GM08714 (cell line): Measurements from ENCODE around the gene HNRNPUL2.

ENCODE experiments used
- H3K4me3 ChIP-seq: fragments of 200-500 bp; sonication (Bioruptor generic); 2 replicates; pipeline ENCODE4 v1.5.1; 2014; ENCODE audit warnings: mild to moderate bottlenecking, low read length, inconsistent platforms
- ZNF274 ChIP-seq: IDR thresholded peaks from 2 replicates; pipeline ENCODE4 v1.6.1; 2012; ENCODE audit warnings: mild to moderate bottlenecking, low read depth, low read length

HNRNPUL2 gene

GRCh38 chr11:62673196-62673525 is 54.1 kb downstream of the HNRNPUL2 start:
- TF ChIP-seq ZNF274, result no peak
- H3K4me3 ChIP-seq, result no peak overlapping the region; the same call in 1 of the 2 replicates

- H3K4me3 ChIP-seq, result peak within 1 kb of the TSS; percentile 80
- no peak for TF ChIP-seq ZNF274
Observed at GRCh38 chr11:62671608-62672389, 55.5 kb downstream of the HNRNPUL2 start, which contains the start of the genes LBHD1 and UQCC3. Gene LBHD1, minus strand, starts transcription at chr11:62672267. Its CDS starts 2,236 bp downstream, at chr11:62670031. Gene UQCC3, plus strand, starts transcription at chr11:62671673. Its CDS starts 73 bp downstream, at chr11:62671746.

- no peak for TF ChIP-seq ZNF274
- peak overlapping the region; percentile 80 for H3K4me3 ChIP-seq
Observed at GRCh38 chr11:62671236-62671607, 56.0 kb downstream of the HNRNPUL2 start.

- H3K4me3 ChIP-seq, result no peak overlapping the region
- no peak for TF ChIP-seq ZNF274
Observed at GRCh38 chr11:62669420-62670161, 57.7 kb downstream of the HNRNPUL2 start.

- TF ChIP-seq ZNF274, result no peak
- no peak overlapping the region for H3K4me3 ChIP-seq
Observed at GRCh38 chr11:62667460-62667859, 59.8 kb downstream of the HNRNPUL2 start.

GRCh38 chr11:62666259-62666926 is 60.9 kb downstream of the HNRNPUL2 start:
- TF ChIP-seq ZNF274, result no peak
- peak overlapping the region; percentile 83; the same call in 1 of the 2 replicates for H3K4me3 ChIP-seq

GRCh38 chr11:62665599-62666258 is 61.5 kb downstream of the HNRNPUL2 start:
- peak overlapping the region; percentile 83 for H3K4me3 ChIP-seq
- TF ChIP-seq ZNF274, result no peak

- no peak for TF ChIP-seq ZNF274
- H3K4me3 ChIP-seq, result peak within 1 kb of the TSS; percentile 83
Observed at GRCh38 chr11:62665075-62665598, 62.1 kb downstream of the HNRNPUL2 start, which contains the start of the genes C11orf98 and CSKMT. Gene C11orf98, minus strand, starts transcription at chr11:62665210. Its CDS starts 41 bp downstream, at chr11:62665169. Gene CSKMT, plus strand, starts transcription at chr11:62665312. Its CDS starts 568 bp downstream, at chr11:62665880.

- peak overlapping the region; percentile 83 for H3K4me3 ChIP-seq
- TF ChIP-seq ZNF274, result no peak
Observed at GRCh38 chr11:62664405-62665074, 62.7 kb downstream of the HNRNPUL2 start.
